KMS-11 (cell line): ENCODE measurements around the gene MFSD1.

Source experiments
- H2AFZ ChIP-seq: fragments of 200-600 bp; sonication (generic); 2 replicates; pipeline ENCODE4 v1.6.1; 2016; ENCODE audit warnings: antibody characterized with exemption, mixed run types, low read depth
- H3K27ac ChIP-seq: fragments of 200-600 bp; sonication (generic); 2 replicates; pipeline ENCODE4 v1.6.1; 2016; ENCODE audit warnings: mild to moderate bottlenecking, mixed run types
- H3K27me3 ChIP-seq: fragments of 200-600 bp; sonication (generic); 2 replicates; pipeline ENCODE4 v1.6.1; 2017; ENCODE audit warnings: mild to moderate bottlenecking, low read depth, mixed run types, moderate library complexity; ENCODE audit not compliant: insufficient read depth
- H3K36me3 ChIP-seq: fragments of 200-600 bp; sonication (generic); 2 replicates; pipeline ENCODE4 v1.6.1; 2017; ENCODE audit warnings: mild to moderate bottlenecking, mixed run types; ENCODE audit not compliant: insufficient read depth
- H3K4me1 ChIP-seq: fragments of 200-600 bp; sonication (generic); 2 replicates; pipeline ENCODE4 v1.6.1; 2016; ENCODE audit warnings: mild to moderate bottlenecking, low read depth, mixed run types; ENCODE audit not compliant: poor library complexity, severe bottlenecking
- H3K4me2 ChIP-seq: fragments of 200-600 bp; sonication (generic); 2 replicates; pipeline ENCODE4 v1.7.0; 2016; ENCODE audit warnings: mild to moderate bottlenecking, mixed run types
- H3K4me3 ChIP-seq: fragments of 200-600 bp; sonication (generic); IDR thresholded peaks from 2 replicates; pipeline ENCODE4 v1.6.1; 2017; ENCODE audit warnings: low read depth, low read length, mixed read lengths; ENCODE audit not compliant: insufficient read depth
- H3K79me2 ChIP-seq: fragments of 200-600 bp; sonication (generic); 2 replicates; pipeline ENCODE4 v1.6.1; 2016; ENCODE audit warnings: low read depth, mixed run types; ENCODE audit not compliant: insufficient read depth
- H3K9ac ChIP-seq: fragments of 200-600 bp; sonication (generic); 2 replicates; pipeline ENCODE4 v1.6.1; 2016; ENCODE audit warnings: mild to moderate bottlenecking, mixed run types
- H4K20me1 ChIP-seq: fragments of 200-600 bp; sonication (generic); 2 replicates; pipeline ENCODE4 v1.6.1; 2016; ENCODE audit warnings: mild to moderate bottlenecking, mixed run types; ENCODE audit not compliant: insufficient read depth
- TF ChIP-seq, protein P1 (sequence below): fragments of 200-600 bp; sonication (generic); conservative IDR thresholded peaks from 2 replicates; pipeline ENCODE4 v1.6.1; 2017; ENCODE audit warnings: low read depth, mild to moderate bottlenecking, antibody characterized with exemption, low read length, moderate library complexity, mixed read lengths

Gene MFSD1

DNA sequence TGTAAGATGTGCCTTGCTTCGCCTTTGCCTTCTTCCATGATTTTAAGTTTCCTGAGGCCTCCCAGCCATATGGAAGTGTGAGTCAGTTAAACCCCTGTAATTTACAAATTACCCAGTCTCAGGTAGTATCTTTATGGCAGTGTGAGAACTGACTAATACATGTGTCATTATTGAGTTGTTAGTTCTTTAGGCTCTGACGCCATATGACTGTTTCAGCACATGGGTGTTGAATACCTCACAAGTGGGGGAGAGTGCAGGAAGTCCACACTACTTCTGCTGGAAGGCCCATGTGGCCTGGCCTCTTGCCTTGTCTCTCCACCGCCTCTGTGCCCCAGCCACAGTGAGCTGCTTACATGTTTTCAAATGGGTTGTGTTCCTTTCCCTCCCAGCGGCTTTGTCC lies 28.5 kb downstream of the MFSD1 start:
- Histone ChIP-seq H2AFZ (no peak overlapping the region), H3K27ac (no peak overlapping the region), H3K4me3 (no peak overlapping the region), H3K9ac (no peak overlapping the region), H3K36me3 (no peaks in the 10 kb centered on the region), H3K27me3 (no peaks in the 10 kb centered on the region), H3K4me1 (no peaks in the 10 kb centered on the region), H3K79me2 (no peaks in the 10 kb centered on the region), H3K4me2 (no peak overlapping the region), H4K20me1 (no peaks in the 10 kb centered on the region)
- TF ChIP-seq, protein P1, sequence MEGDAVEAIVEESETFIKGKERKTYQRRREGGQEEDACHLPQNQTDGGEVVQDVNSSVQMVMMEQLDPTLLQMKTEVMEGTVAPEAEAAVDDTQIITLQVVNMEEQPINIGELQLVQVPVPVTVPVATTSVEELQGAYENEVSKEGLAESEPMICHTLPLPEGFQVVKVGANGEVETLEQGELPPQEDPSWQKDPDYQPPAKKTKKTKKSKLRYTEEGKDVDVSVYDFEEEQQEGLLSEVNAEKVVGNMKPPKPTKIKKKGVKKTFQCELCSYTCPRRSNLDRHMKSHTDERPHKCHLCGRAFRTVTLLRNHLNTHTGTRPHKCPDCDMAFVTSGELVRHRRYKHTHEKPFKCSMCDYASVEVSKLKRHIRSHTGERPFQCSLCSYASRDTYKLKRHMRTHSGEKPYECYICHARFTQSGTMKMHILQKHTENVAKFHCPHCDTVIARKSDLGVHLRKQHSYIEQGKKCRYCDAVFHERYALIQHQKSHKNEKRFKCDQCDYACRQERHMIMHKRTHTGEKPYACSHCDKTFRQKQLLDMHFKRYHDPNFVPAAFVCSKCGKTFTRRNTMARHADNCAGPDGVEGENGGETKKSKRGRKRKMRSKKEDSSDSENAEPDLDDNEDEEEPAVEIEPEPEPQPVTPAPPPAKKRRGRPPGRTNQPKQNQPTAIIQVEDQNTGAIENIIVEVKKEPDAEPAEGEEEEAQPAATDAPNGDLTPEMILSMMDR: no peak

DNA sequence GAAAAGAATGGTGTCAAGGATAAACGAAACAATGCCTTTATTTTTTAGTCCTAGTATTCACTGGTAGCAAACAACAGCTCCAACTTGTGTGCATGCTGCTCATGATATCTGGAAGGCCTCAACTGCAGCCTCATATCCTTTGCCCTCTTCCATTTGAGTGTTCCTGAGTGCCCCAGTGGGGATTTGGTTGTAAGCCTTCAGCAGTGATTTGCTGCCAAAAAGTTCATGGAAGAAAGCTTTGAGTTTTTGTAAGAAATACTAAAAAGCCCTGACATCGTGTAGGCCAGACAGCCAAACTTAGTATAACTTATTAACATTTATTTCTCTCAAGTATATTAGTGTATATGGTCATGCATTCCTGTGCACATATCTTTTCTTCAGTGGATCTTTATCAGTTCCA lies 30.0 kb downstream of the MFSD1 start:
- no peaks in the 10 kb centered on the region for H4K20me1 ChIP-seq
- H3K27me3 ChIP-seq: no peaks in the 10 kb centered on the region
- H3K27ac ChIP-seq: no peak overlapping the region
- no peak overlapping the region for H2AFZ ChIP-seq
- TF ChIP-seq, protein P1: no peak
- no peaks in the 10 kb centered on the region for H3K79me2 ChIP-seq
- H3K4me1 ChIP-seq: no peaks in the 10 kb centered on the region
- H3K4me2 ChIP-seq: no peak overlapping the region
- H3K36me3 ChIP-seq: no peaks in the 10 kb centered on the region
- no peak overlapping the region for H3K4me3 ChIP-seq
- H3K9ac ChIP-seq: no peak overlapping the region

DNA sequence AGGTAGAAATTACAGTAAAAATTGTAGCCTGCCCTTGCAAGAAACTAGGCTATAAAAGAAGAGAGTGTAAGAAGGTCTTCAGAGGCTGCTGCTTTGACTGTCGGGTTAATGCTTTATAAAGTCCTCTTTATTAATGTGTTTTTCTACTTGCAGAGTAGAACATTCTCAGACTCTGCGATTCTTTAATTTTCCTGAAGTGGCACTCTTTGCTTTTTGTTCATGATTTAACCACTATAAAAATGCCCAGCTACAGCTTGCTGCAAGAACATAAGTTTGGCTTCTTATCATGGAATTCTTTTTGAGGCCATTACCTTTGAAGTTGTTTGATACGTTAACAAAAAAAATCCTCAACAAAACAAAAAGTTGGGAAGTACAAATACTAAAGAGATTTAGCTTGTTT lies 33.8 kb downstream of the MFSD1 start:
- TF ChIP-seq, protein P1: no peak
- no peaks in the 10 kb centered on the region for H3K36me3 ChIP-seq
- H3K79me2 ChIP-seq: no peaks in the 10 kb centered on the region
- no peak overlapping the region for H3K9ac ChIP-seq
- H4K20me1 ChIP-seq: no peaks in the 10 kb centered on the region
- no peak overlapping the region for H3K27ac ChIP-seq
- H3K4me3 ChIP-seq: no peak overlapping the region
- H3K4me1 ChIP-seq: no peaks in the 10 kb centered on the region
- no peak overlapping the region for H2AFZ ChIP-seq
- no peak overlapping the region for H3K4me2 ChIP-seq
- H3K27me3 ChIP-seq: no peaks in the 10 kb centered on the region

DNA sequence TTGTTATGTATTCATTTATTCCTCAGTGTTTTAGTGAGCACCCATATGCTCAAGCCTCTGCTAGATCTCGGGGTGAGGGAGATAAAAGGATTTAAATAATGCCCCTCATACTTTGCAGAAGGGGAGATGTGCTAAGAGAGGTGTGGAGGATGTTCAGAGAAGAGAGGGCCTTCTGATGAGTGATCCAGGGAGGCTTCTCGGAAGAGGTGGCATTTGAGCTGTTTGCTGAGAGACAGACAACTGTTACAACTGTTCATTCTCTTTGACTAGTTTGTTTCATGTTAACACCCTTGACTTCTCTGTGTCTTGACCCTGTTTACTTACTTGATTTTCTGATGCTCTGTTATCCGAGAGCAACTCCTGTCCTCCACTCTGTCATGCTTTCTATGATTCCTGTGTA lies 34.5 kb downstream of the MFSD1 start:
- no peaks in the 10 kb centered on the region for H3K36me3 ChIP-seq
- TF ChIP-seq, protein P1: no peak
- no peak overlapping the region for H3K4me3 ChIP-seq
- H3K27me3 ChIP-seq: no peaks in the 10 kb centered on the region
- H4K20me1 ChIP-seq: no peaks in the 10 kb centered on the region
- no peaks in the 10 kb centered on the region for H3K4me1 ChIP-seq
- no peak overlapping the region for H3K27ac ChIP-seq
- H3K4me2 ChIP-seq: no peak overlapping the region
- no peak overlapping the region for H2AFZ ChIP-seq
- H3K9ac ChIP-seq: no peak overlapping the region
- no peaks in the 10 kb centered on the region for H3K79me2 ChIP-seq

DNA sequence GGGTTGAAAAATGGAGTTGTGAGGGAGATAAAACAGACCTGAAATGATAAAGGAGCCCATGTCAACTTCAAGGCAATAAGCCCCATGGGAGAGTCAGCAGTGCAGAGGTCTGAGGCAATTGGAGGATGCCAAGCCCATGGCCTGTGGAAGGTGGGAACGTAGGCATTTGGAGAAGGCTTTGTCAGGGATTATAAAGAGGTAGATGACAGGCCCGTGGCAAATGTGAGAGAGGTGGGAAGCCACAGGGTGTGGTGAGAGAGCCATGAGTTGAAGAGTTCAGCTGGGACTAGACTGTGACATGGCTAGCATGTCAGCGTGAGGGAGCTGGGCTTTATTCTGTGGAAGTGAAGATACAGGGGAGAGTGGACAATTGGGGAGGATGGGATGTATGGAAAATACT lies 35.4 kb downstream of the MFSD1 start:
- no peak overlapping the region for H3K9ac ChIP-seq
- no peak overlapping the region for H2AFZ ChIP-seq
- H3K4me3 ChIP-seq: no peak overlapping the region
- TF ChIP-seq, protein P1: no peak
- no peaks in the 10 kb centered on the region for H3K4me1 ChIP-seq
- no peak overlapping the region for H3K27ac ChIP-seq
- H4K20me1 ChIP-seq: no peaks in the 10 kb centered on the region
- no peak overlapping the region for H3K4me2 ChIP-seq
- H3K36me3 ChIP-seq: no peaks in the 10 kb centered on the region
- no peaks in the 10 kb centered on the region for H3K27me3 ChIP-seq
- H3K79me2 ChIP-seq: no peaks in the 10 kb centered on the region
